ENCODE measurements around the gene RAN. TPM values are rescaled to one million over a fixed set of nuclear protein-coding genes. Genes with fewer than 3 reads are reported as not detected.

The RAN gene
- total RNA-seq, 1 donor from 2014 or later = 748 TPM

GRCh38 chr12:130916241-130916911 is 44.5 kb downstream of the RAN start:
- no peak overlapping the region for H3K27ac Mint-ChIP-seq

GRCh38 chr12:130917607-130918006 is 45.7 kb downstream of the RAN start:
- DNase-seq (no peak), ATAC-seq (ENCODE audit: low read depth) (no peak)
- Mint-ChIP-seq H3K27ac (no peak overlapping the region), H3K36me3 (ENCODE audit: low read depth) (no peaks in the 10 kb centered on the region), H3K9me3 (no peaks in the 10 kb centered on the region), H3K4me1 (peaks cover 9% of the 10 kb centered on the region), H3K27me3 (peaks cover 31% of the 10 kb centered on the region), H3K4me3 (no peak overlapping the region)
- TF ChIP-seq CTCF (IDR thresholded peaks at IDR 0.05) = no peak
- intact Hi-C loops (cut with micrococcal nuclease) = loop anchor here (2.0 to 10.0 kb wide), 2 partner anchors 687 to 1083 kb away; no protein-coding TSS in a partner anchor
- ChIA-PET CTCF (interaction anchor here (5.7 kb wide), 1 partner anchor 214 kb away, joined by 83 read pairs; no protein-coding TSS in a partner anchor), POLR2A (no interaction called here)

More at GRCh38 chr12:130916241-130916911, 44.5 kb downstream of the RAN start:
- H3K27me3 Mint-ChIP-seq = peaks cover 35% of the 10 kb centered on the region
- peaks cover 9% of the 10 kb centered on the region for H3K4me1 Mint-ChIP-seq
- peaks cover 9% of the 10 kb centered on the region for H3K9me3 Mint-ChIP-seq
- intact Hi-C loops (cut with micrococcal nuclease) = loop anchor here (1.0 to 10.0 kb wide), 6 partner anchors 64 to 1084 kb away; no protein-coding TSS in a partner anchor
- no peaks in the 10 kb centered on the region for H3K36me3 Mint-ChIP-seq (ENCODE audit: low read depth)
- ATAC-seq (ENCODE audit: low read depth) = peak; percentile 60
- peak; percentile 48 for DNase-seq
- CTCF ChIA-PET = interaction anchor here (1.0 to 5.7 kb wide), 6 partner anchors 87 to 914 kb away, joined by 4 to 83 read pairs (median 4); no protein-coding TSS in a partner anchor
- TF ChIP-seq CTCF (IDR thresholded peaks at IDR 0.05) = peak; percentile 53
- peak overlapping the region; percentile 39 for H3K4me3 Mint-ChIP-seq
- POLR2A ChIA-PET = interaction anchor here (0.6 kb wide), 1 partner anchor 1033 kb away, joined by 3 read pairs; the partner anchor contains the start of gene EP400

- intact Hi-C loops (cut with micrococcal nuclease) = loop anchor here (10.0 kb wide), 1 partner anchor 686 kb away; no protein-coding TSS in a partner anchor
- no peak for DNase-seq
- no peak for TF ChIP-seq CTCF (IDR thresholded peaks at IDR 0.05)
- no peaks in the 10 kb centered on the region for H3K9me3 Mint-ChIP-seq
- H3K36me3 Mint-ChIP-seq (ENCODE audit: low read depth) = no peaks in the 10 kb centered on the region
- no peak overlapping the region for H3K4me3 Mint-ChIP-seq
- ATAC-seq (ENCODE audit: low read depth) = no peak
- H3K4me1 Mint-ChIP-seq = peaks cover 9% of the 10 kb centered on the region
- ChIA-PET CTCF (no interaction called here), POLR2A (no interaction called here)
- H3K27me3 Mint-ChIP-seq = peaks cover 30% of the 10 kb centered on the region
- no peak overlapping the region for H3K27ac Mint-ChIP-seq
Observed at GRCh38 chr12:130919086-130919485, 47.2 kb downstream of the RAN start.

- no peak overlapping the region for H3K4me3 Mint-ChIP-seq
- peaks cover 24% of the 10 kb centered on the region for H3K27me3 Mint-ChIP-seq
- H3K4me1 Mint-ChIP-seq = peaks cover 9% of the 10 kb centered on the region
- ChIA-PET POLR2A (no interaction called here), CTCF (interaction anchor here (0.9 kb wide), 1 partner anchor 212 kb away, joined by 3 read pairs; no protein-coding TSS in a partner anchor)
- no peak for TF ChIP-seq CTCF (IDR thresholded peaks at IDR 0.05)
- DNase-seq (no peak), ATAC-seq (ENCODE audit: low read depth) (no peak)
- intact Hi-C loops (cut with micrococcal nuclease) = no loop called here
- no peaks in the 10 kb centered on the region for H3K9me3 Mint-ChIP-seq
- no peaks in the 10 kb centered on the region for H3K36me3 Mint-ChIP-seq (ENCODE audit: low read depth)
- H3K27ac Mint-ChIP-seq = no peak overlapping the region
Observed at GRCh38 chr12:130920119-130920703, 48.3 kb downstream of the RAN start.

GRCh38 chr12:130920723-130921381 is 49.0 kb downstream of the RAN start:
- ChIA-PET CTCF (interaction anchor here (0.9 kb wide), 1 partner anchor 211 kb away, joined by 3 read pairs; no protein-coding TSS in a partner anchor), POLR2A (no interaction called here)

More at GRCh38 chr12:130920723-130921381, 49.0 kb downstream of the RAN start:
- Mint-ChIP-seq H3K27me3 (peaks cover 26% of the 10 kb centered on the region), H3K27ac (no peak overlapping the region), H3K36me3 (ENCODE audit: low read depth) (no peaks in the 10 kb centered on the region), H3K9me3 (no peaks in the 10 kb centered on the region), H3K4me3 (no peak overlapping the region), H3K4me1 (peaks cover 9% of the 10 kb centered on the region)
- TF ChIP-seq CTCF (IDR thresholded peaks at IDR 0.05) = no peak
- DNase-seq (no peak), ATAC-seq (ENCODE audit: low read depth) (no peak)
- intact Hi-C loops (cut with micrococcal nuclease) = no loop called here

All from activated B cell treated with CpG ODN at 0.5 μM for 24 hours (primary cell).